ENCODE measurements around the gene SOX6. TPM values are rescaled to one million over a fixed set of nuclear protein-coding genes. Genes with fewer than 3 reads are reported as not detected.

SOX6 gene
- polyA plus RNA-seq, 1 donor (not counting 4 experiments of a cell fraction or from before 2014, with no cell fraction given): 6.0 TPM

DNA sequence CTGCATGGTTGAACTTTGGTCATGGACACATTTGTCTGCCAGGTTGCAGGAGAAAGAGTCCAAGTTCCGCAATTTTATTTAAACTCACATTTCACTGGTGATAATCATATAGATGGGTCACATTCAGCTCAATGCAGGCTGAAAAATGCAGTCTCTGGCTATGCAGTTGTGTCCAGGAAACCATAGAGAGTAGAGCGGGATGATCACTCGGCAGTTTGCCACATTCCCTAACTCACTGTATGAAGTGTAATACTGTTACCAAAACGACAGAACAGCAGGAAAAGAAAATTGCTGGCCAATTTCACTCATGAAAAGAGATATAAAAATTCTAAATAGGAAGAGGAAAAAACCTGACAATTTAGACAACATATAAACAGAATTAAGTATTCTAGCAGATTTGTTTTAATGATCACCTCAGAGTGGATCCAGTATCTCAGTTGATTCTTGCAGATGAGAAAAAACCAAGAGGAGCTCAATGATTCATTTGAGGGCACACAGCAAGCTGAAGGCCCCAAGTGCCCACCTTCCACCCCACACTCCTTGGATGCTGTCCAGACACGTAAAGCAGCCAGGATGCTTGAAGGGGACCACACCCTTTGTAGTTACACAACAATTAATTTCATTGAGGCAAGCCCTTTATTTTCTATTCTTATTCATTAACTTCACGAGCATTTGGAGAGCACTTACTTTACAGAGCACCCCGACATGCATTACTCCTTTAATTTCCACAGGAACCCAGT is 422.3 kb downstream of the SOX6 start:
- H3K4me3 ChIP-seq (ENCODE audit: control insufficient read depth in 2 of 3, extremely low read depth in 1 of 3, insufficient read depth in 2 of 3, low read depth in 1 of 3, low read length in 3 of 3): no peak overlapping the region
- H3K27ac ChIP-seq (ENCODE audit: control insufficient read depth, insufficient read depth, low read length): no peak overlapping the region
- no peaks in the 10 kb centered on the region for H3K36me3 ChIP-seq (ENCODE audit: control insufficient read depth in 2 of 2, extremely low read depth in 1 of 2, insufficient read depth in 2 of 2, low read length in 2 of 2)
- FAIRE-seq (no peak), DNase-seq (ENCODE audit: low read depth, low spot score) (no peak)
- dilution Hi-C loops (cut with MboI; ENCODE audit: extremely low pct_ligation_motif_present, low sequenced_read_pairs): no loop called here
- no peak overlapping the region for H2AFZ ChIP-seq (ENCODE audit: control insufficient read depth, low read length)
- H3K9me3 ChIP-seq (ENCODE audit: control insufficient read depth, low read depth, low read length): no peaks in the 10 kb centered on the region
- TF ChIP-seq CTCF (optimal IDR thresholded peaks at IDR 0.05 in 1 of 3, IDR thresholded peaks at IDR 0.05 in 1 of 3, conservative IDR thresholded peaks at IDR 0.05 in 1 of 3; ENCODE audit: extremely low read depth in 1 of 3, insufficient read depth in 2 of 3, low read length in 3 of 3): no peak
- TF ChIP-seq EZH2 (IDR thresholded peaks at IDR 0.05; ENCODE audit: low read length): no peak
- no peaks in the 10 kb centered on the region for H3K9me1 ChIP-seq (ENCODE audit: control insufficient read depth, extremely low read depth, insufficient read depth, low read length)
- H4K20me1 ChIP-seq (ENCODE audit: control insufficient read depth, extremely low read depth, insufficient read depth, low read length): no peaks in the 10 kb centered on the region
- no peak overlapping the region for H3K4me2 ChIP-seq (ENCODE audit: control insufficient read depth, extremely low read depth, insufficient read depth, low read depth, low read length)
- H3K4me1 ChIP-seq (ENCODE audit: control insufficient read depth, extremely low read depth, insufficient read depth, low read length): peaks cover 7% of the 10 kb centered on the region
- H3K27me3 ChIP-seq (ENCODE audit: control insufficient read depth, extremely low read depth, insufficient read depth, low read length): no peaks in the 10 kb centered on the region
- no peaks in the 10 kb centered on the region for H3K79me2 ChIP-seq (ENCODE audit: control insufficient read depth, insufficient read depth, low read length)
- no peak overlapping the region for H3K9ac ChIP-seq (ENCODE audit: control insufficient read depth, extremely low read depth, insufficient read depth, low read length)

DNA sequence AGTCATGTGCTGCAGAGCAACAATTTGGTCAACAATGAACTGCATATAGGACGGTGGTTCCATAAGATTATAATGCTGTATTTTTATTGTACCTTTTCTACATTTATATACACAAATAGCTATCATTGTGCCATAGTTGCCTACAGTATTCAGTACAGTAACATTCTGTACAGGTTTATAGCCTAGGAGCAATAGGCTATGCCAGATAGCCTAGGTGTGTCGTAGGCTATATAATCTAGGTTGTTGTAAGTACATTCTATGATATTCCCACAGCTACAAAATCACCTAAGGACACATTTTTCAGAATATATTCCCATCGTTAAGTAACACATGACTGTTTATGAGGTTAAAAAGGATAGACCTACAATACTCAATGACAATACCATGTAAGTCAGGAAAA is 423.9 kb downstream of the SOX6 start:
- Histone ChIP-seq H3K4me3 (ENCODE audit: control insufficient read depth in 2 of 3, extremely low read depth in 1 of 3, insufficient read depth in 2 of 3, low read depth in 1 of 3, low read length in 3 of 3) (no peak overlapping the region), H3K27ac (ENCODE audit: control insufficient read depth, insufficient read depth, low read length) (no peak overlapping the region), H2AFZ (ENCODE audit: control insufficient read depth, low read length) (no peak overlapping the region), H4K20me1 (ENCODE audit: control insufficient read depth, extremely low read depth, insufficient read depth, low read length) (no peaks in the 10 kb centered on the region), H3K9me3 (ENCODE audit: control insufficient read depth, low read depth, low read length) (no peaks in the 10 kb centered on the region), H3K79me2 (ENCODE audit: control insufficient read depth, insufficient read depth, low read length) (no peaks in the 10 kb centered on the region), H3K4me2 (ENCODE audit: control insufficient read depth, extremely low read depth, insufficient read depth, low read depth, low read length) (no peak overlapping the region), H3K4me1 (ENCODE audit: control insufficient read depth, extremely low read depth, insufficient read depth, low read length) (peaks cover 7% of the 10 kb centered on the region), H3K36me3 (ENCODE audit: control insufficient read depth in 2 of 2, extremely low read depth in 1 of 2, insufficient read depth in 2 of 2, low read length in 2 of 2) (no peaks in the 10 kb centered on the region), H3K27me3 (ENCODE audit: control insufficient read depth, extremely low read depth, insufficient read depth, low read length) (no peaks in the 10 kb centered on the region), H3K9ac (ENCODE audit: control insufficient read depth, extremely low read depth, insufficient read depth, low read length) (no peak overlapping the region), H3K9me1 (ENCODE audit: control insufficient read depth, extremely low read depth, insufficient read depth, low read length) (no peaks in the 10 kb centered on the region)
- DNase-seq (ENCODE audit: low read depth, low spot score) (no peak), FAIRE-seq (no peak)
- TF ChIP-seq EZH2 (IDR thresholded peaks at IDR 0.05; ENCODE audit: low read length): no peak
- TF ChIP-seq CTCF (optimal IDR thresholded peaks at IDR 0.05 in 1 of 3, IDR thresholded peaks at IDR 0.05 in 1 of 3, conservative IDR thresholded peaks at IDR 0.05 in 1 of 3; ENCODE audit: extremely low read depth in 1 of 3, insufficient read depth in 2 of 3, low read length in 3 of 3): no peak
- dilution Hi-C loops (cut with MboI; ENCODE audit: extremely low pct_ligation_motif_present, low sequenced_read_pairs): no loop called here

Data from keratinocyte (primary cell).